Neural crest cell (in vitro differentiated cells): Measurements from ENCODE around the gene TMEM50B. TPM values are rescaled to one million over a fixed set of nuclear protein-coding genes. Genes with fewer than 3 reads are reported as not detected.
"Not testable (repeated sequence)": the region's sequence is repeated elsewhere in the genome, so short reads cannot be mapped to it uniquely, and the experiment has no call there.

ENCODE experiments used
- DNase-seq: peaks from one replicate; pipeline ENCODE4 v3.0.0; 2021; ENCODE audit warnings: low read depth, mixed read lengths, low spot score
- H3K27ac Mint-ChIP-seq: one replicate; pipeline ENCODE4 v1.8.0; 2021; ENCODE audit warnings: mild to moderate bottlenecking, mixed read lengths; ENCODE audit not compliant: unreplicated experiment
- H3K27me3 Mint-ChIP-seq: 2 replicates; pipeline ENCODE4 v1.8.0; 2021; ENCODE audit warnings: low read depth, mild to moderate bottlenecking, mixed read lengths
- H3K36me3 Mint-ChIP-seq: 2 replicates; pipeline ENCODE4 v1.8.0; 2021; ENCODE audit warnings: low read depth, mild to moderate bottlenecking, mixed read lengths
- H3K4me1 Mint-ChIP-seq: 2 replicates; pipeline ENCODE4 v1.8.0; 2021; ENCODE audit warnings: mixed read lengths
- H3K4me3 Mint-ChIP-seq: one replicate; pipeline ENCODE4 v1.8.0; 2021; ENCODE audit warnings: mild to moderate bottlenecking, mixed read lengths
- H3K9me3 Mint-ChIP-seq: 2 replicates; pipeline ENCODE4 v1.8.0; 2021; ENCODE audit warnings: mixed read lengths
- CTCF ChIP-seq: fragments of 200-600 bp; sonication (generic); conservative IDR thresholded peaks from 2 replicates; pipeline ENCODE4 v1.5.0; 2021; ENCODE audit warnings: antibody characterized with exemption, mild to moderate bottlenecking
- total RNA-seq: library from RNA; stranded (reverse); gene quantifications from 2 replicates; pipeline ENCODE4 v1.2.1, GENCODE V29; 2021

TMEM50B gene
- total RNA-seq, 1 donor from 2014 or later, result 23.2 TPM

GRCh38 chr21:33478182-33478581 is 1.6 kb downstream of the TMEM50B start:
- Mint-ChIP-seq H3K4me1 (peaks cover 20% of the 10 kb centered on the region), H3K4me3 (peak overlapping the region; percentile 94), H3K27me3 (no peaks in the 10 kb centered on the region), H3K9me3 (peaks cover 5% of the 10 kb centered on the region), H3K36me3 (peaks cover 4% of the 10 kb centered on the region), H3K27ac (no peak overlapping the region)
- no peak for TF ChIP-seq CTCF
- DNase-seq, result no peak

DNA sequence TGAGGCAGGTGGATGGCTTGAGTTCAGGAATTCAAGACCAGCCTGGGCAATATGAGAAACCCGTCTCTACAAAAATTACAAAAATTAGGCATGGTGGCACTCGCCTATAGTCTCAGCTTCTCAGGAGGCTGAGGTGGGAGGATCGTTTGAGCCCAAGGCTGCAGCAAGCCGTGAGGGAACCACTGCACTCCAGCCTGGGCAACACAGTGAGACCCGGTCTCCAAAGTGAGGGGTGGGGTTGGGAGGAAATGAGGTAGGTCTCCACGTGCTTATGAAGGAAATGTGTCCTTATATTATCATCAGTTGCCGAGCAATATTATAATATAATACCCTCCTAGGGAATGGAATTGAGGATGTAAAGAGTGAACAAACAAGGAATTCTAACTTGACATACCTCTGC is 2.7 kb downstream of the TMEM50B start:
- Mint-ChIP-seq H3K4me3 (peak overlapping the region; percentile 81), H3K9me3 (peaks cover 5% of the 10 kb centered on the region), H3K27me3 (no peaks in the 10 kb centered on the region), H3K4me1 (peaks cover 20% of the 10 kb centered on the region), H3K27ac (no peak overlapping the region), H3K36me3 (peaks cover 7% of the 10 kb centered on the region)
- no peak for DNase-seq
- no peak for TF ChIP-seq CTCF

GRCh38 chr21:33473344-33473743 is 6.4 kb downstream of the TMEM50B start:
- Mint-ChIP-seq H3K4me3 (no peak overlapping the region), H3K36me3 (peaks cover 7% of the 10 kb centered on the region), H3K27me3 (no peaks in the 10 kb centered on the region), H3K4me1 (peaks cover 2% of the 10 kb centered on the region), H3K27ac (no peak overlapping the region), H3K9me3 (peaks cover 5% of the 10 kb centered on the region)
- TF ChIP-seq CTCF, result no peak
- DNase-seq, result no peak

DNA sequence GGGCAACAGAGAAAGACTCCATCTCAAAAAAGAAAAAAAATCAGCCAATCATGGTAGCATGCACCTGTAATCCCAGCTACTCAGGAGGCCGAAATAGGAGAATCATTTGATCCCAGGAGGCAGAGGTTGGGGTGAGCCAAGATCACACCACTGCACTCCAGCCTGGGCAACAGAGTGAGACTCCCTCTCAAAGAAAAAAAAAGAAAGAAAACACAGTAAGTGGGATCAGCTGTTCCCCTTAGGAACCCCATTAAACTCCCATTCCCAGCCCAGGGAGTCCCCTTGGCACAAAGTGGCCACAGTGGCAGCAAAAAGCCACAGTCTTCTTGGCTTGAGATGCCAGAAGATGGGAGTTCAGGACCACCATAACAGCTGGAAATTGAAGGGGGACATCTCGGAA is 9.1 kb downstream of the TMEM50B start:
- DNase-seq, result no peak
- peaks cover 5% of the 10 kb centered on the region for H3K9me3 Mint-ChIP-seq
- TF ChIP-seq CTCF, result no peak

DNA sequence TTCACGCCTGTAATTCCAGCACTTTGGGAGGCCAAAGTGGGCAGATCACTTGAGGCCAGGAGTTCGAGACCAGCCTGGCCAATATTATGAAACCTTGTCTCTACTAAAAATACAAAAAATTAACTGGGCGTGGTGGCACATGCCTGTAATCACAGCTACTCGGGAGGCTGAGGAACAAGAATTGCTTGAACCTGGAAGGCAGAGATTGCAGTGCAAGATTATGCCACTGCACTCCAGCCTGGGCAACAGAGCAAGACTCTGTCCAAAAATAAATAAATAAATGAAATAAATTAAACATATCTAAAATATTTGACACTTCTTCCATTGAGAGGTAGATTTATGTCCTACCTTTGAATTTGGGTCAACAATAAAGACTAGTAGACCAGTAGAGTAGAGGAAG is 10.6 kb downstream of the TMEM50B start:
- not testable (repeated sequence) for H3K4me3 Mint-ChIP-seq, H3K4me1 Mint-ChIP-seq, H3K27ac Mint-ChIP-seq, DNase-seq, H3K27me3 Mint-ChIP-seq, H3K36me3 Mint-ChIP-seq, H3K9me3 Mint-ChIP-seq

More for the DNA sequence above, 9.1 kb downstream of the TMEM50B start:
- Mint-ChIP-seq H3K4me1 (no peaks in the 10 kb centered on the region), H3K27me3 (no peaks in the 10 kb centered on the region), H3K36me3 (peaks cover 7% of the 10 kb centered on the region), H3K4me3 (no peak overlapping the region), H3K27ac (no peak overlapping the region)

GRCh38 chr21:33461538-33462250 is 18.1 kb downstream of the TMEM50B start:
- no peaks in the 10 kb centered on the region for H3K27me3 Mint-ChIP-seq
- DNase-seq, result no peak
- H3K9me3 Mint-ChIP-seq, result no peaks in the 10 kb centered on the region
- no peaks in the 10 kb centered on the region for H3K4me1 Mint-ChIP-seq
- H3K36me3 Mint-ChIP-seq, result no peaks in the 10 kb centered on the region
- no peak overlapping the region for H3K4me3 Mint-ChIP-seq
- TF ChIP-seq CTCF, result no peak
- H3K27ac Mint-ChIP-seq, result no peak overlapping the region
